Measurements from ENCODE around the gene CLSTN2.

CLSTN2 gene

GRCh38 chr3:140537727-140538082 lies 602.7 kb downstream of the CLSTN2 start:
- FAIRE-seq: no peak
- DNase-seq (ENCODE audit: extremely low spot score, insufficient read length, low read depth): no peak

GRCh38 chr3:140540262-140540661 lies 605.3 kb downstream of the CLSTN2 start:
- DNase-seq (ENCODE audit: extremely low spot score, insufficient read length, low read depth): no peak
- peak; percentile 65 for FAIRE-seq

- FAIRE-seq: no peak
- DNase-seq (ENCODE audit: extremely low spot score, insufficient read length, low read depth): no peak
Observed at GRCh38 chr3:140541975-140542653, 607.1 kb downstream of the CLSTN2 start.

- FAIRE-seq (no peak), DNase-seq (ENCODE audit: extremely low spot score, insufficient read length, low read depth) (no peak)
Observed at GRCh38 chr3:140545197-140545596, 610.2 kb downstream of the CLSTN2 start.

GRCh38 chr3:140545756-140546155 lies 610.8 kb downstream of the CLSTN2 start:
- no peak for DNase-seq (ENCODE audit: extremely low spot score, insufficient read length, low read depth)
- no peak for FAIRE-seq

GRCh38 chr3:140546649-140547048 lies 611.7 kb downstream of the CLSTN2 start:
- FAIRE-seq (no peak), DNase-seq (ENCODE audit: extremely low spot score, insufficient read length, low read depth) (no peak)

GRCh38 chr3:140552403-140552802 lies 617.4 kb downstream of the CLSTN2 start:
- DNase-seq (ENCODE audit: extremely low spot score, insufficient read length, low read depth) (no peak), FAIRE-seq (no peak)

- no peak for FAIRE-seq
Observed at GRCh38 chr3:140552898-140553297, 617.9 kb downstream of the CLSTN2 start.

GRCh38 chr3:140553591-140553990 lies 618.6 kb downstream of the CLSTN2 start:
- FAIRE-seq: no peak
- DNase-seq (ENCODE audit: extremely low spot score, insufficient read length, low read depth): no peak

More at GRCh38 chr3:140552898-140553297, 617.9 kb downstream of the CLSTN2 start:
- DNase-seq (ENCODE audit: extremely low spot score, insufficient read length, low read depth): no peak

- no peak for FAIRE-seq
- DNase-seq (ENCODE audit: extremely low spot score, insufficient read length, low read depth): no peak
Observed at GRCh38 chr3:140555666-140556065, 620.7 kb downstream of the CLSTN2 start.

GRCh38 chr3:140557476-140557875 lies 622.5 kb downstream of the CLSTN2 start:
- no peak for FAIRE-seq
- DNase-seq (ENCODE audit: extremely low spot score, insufficient read length, low read depth): no peak

- DNase-seq (ENCODE audit: extremely low spot score, insufficient read length, low read depth) (no peak), FAIRE-seq (no peak)
Observed at GRCh38 chr3:140559546-140559945, 624.6 kb downstream of the CLSTN2 start.

GRCh38 chr3:140563206-140563760 lies 628.3 kb downstream of the CLSTN2 start:
- no peak for FAIRE-seq
- no peak for DNase-seq (ENCODE audit: extremely low spot score, insufficient read length, low read depth)

GRCh38 chr3:140568131-140568530 lies 633.1 kb downstream of the CLSTN2 start:
- FAIRE-seq: no peak

GRCh38 chr3:140568842-140569520 lies 634.0 kb downstream of the CLSTN2 start:
- DNase-seq (ENCODE audit: extremely low spot score, insufficient read length, low read depth): no peak
- no peak for FAIRE-seq

More at GRCh38 chr3:140568131-140568530, 633.1 kb downstream of the CLSTN2 start:
- no peak for DNase-seq (ENCODE audit: extremely low spot score, insufficient read length, low read depth)

- no peak for FAIRE-seq
- no peak for DNase-seq (ENCODE audit: extremely low spot score, insufficient read length, low read depth)
Observed at GRCh38 chr3:140570602-140571001, 635.6 kb downstream of the CLSTN2 start.

GRCh38 chr3:140571836-140572235 lies 636.9 kb downstream of the CLSTN2 start:
- FAIRE-seq (no peak), DNase-seq (ENCODE audit: extremely low spot score, insufficient read length, low read depth) (no peak)

- FAIRE-seq (no peak), DNase-seq (ENCODE audit: extremely low spot score, insufficient read length, low read depth) (no peak)
Observed at GRCh38 chr3:140572334-140572733, 637.3 kb downstream of the CLSTN2 start.

GRCh38 chr3:140573011-140573410 lies 638.0 kb downstream of the CLSTN2 start:
- FAIRE-seq (no peak), DNase-seq (ENCODE audit: extremely low spot score, insufficient read length, low read depth) (no peak)

- DNase-seq (ENCODE audit: extremely low spot score, insufficient read length, low read depth) (no peak), FAIRE-seq (no peak)
Observed at GRCh38 chr3:140574375-140574774, 639.4 kb downstream of the CLSTN2 start.

GRCh38 chr3:140576449-140576848 lies 641.5 kb downstream of the CLSTN2 start:
- FAIRE-seq: no peak
- DNase-seq (ENCODE audit: extremely low spot score, insufficient read length, low read depth): no peak

Measured in GM18507 (cell line).